HG03095 (cell line): ENCODE measurements around the gene CPPED1.

ENCODE experiments used
- ATAC-seq: cut with Tn5 transposase; IDR thresholded peaks from one replicate; pipeline ENCODE4 v1.9.1; 2021; ENCODE audit warnings: moderate library complexity; ENCODE audit not compliant: unreplicated experiment

CPPED1 gene

GRCh38 chr16:12613131-12613991, 190.3 kb downstream of the CPPED1 start:
- ATAC-seq, result no peak

DNA sequence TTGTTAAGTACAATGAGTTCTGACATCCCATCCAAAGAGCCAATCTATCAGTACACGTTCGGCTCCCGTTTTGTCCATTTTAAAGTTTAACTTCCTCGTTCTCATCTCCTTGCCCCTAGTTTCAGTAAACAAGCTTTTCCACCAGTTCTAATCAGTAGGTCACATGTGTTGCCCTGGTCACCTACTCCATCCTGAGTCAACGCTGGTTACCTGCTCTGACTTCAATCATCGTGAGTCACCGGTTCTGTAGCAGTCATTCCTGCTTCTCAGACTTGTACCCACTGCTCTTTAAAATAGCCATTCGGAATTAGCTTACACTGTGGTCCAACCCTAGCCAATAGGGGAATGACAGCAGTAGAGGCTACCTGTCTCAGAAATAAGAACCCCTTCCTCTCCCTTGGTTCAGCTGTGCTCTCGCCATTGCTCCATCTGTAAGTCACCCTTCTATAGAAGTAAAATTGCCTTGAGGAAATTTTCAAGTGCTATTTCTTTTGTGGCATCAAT, 191.0 kb downstream of the CPPED1 start:
- ATAC-seq, result no peak

GRCh38 chr16:12611916-12612597, 191.6 kb downstream of the CPPED1 start:
- ATAC-seq, result no peak

- no peak for ATAC-seq
Observed at GRCh38 chr16:12611006-12611477, 192.6 kb downstream of the CPPED1 start.

DNA sequence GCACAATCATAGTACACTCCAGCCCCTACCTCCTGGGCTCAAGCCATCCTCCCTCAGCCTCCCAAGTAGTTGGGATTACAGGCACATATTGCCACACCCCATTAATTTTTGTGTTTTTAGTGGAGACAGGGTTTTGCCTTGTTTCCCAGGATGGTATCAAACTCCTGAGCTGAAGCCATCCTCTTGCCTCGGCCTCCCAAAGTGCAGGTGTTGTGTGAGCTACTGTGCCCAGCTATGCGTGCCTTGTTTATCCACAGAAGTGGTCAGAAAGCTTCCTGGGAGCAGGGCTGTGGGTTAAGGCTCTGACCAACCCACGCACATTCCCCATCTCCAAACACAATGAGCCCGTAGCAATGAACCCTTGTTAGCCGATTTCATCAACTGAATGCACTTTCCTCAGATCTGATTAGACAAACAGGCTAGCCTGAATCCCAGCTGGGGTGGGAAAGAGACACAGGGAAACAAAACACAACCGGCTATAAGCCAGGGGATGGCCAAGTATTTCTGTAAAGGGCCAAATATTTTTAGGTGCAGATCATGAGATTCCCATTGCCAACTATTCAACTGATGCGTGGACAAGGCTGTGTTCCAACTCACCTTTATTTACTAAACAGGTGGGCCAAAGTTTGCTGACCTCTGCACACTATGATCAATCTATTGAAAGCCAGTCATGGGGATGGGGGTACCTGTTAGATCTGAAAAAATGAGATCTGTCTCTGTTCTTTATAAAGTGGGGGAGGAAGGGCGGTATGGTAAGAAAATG, 193.6 kb downstream of the CPPED1 start:
- no peak for ATAC-seq
